PFSK-1 (cell line): ENCODE results near the gene KIF26B.

Source experiments
- REST ChIP-seq, 2 experiments: IDR thresholded peaks; 2 replicates each; pipeline versions ENCODE4 v1.6.1 to v1.8.0; 2011 to 2012; ENCODE audit warnings: low read depth in 2 of 2, low read length in 2 of 2, control low read depth in 1 of 2, inconsistent platforms in 1 of 2, mild to moderate bottlenecking in 1 of 2, moderate library complexity in 1 of 2; ENCODE audit not compliant: insufficient read depth in 1 of 2
- SIN3A ChIP-seq: IDR thresholded peaks from 2 replicates; pipeline ENCODE4 v1.6.1; 2012; ENCODE audit warnings: mild to moderate bottlenecking, low read length, moderate library complexity, borderline replicate concordance; ENCODE audit not compliant: insufficient read depth

- TF ChIP-seq SIN3A = no peak
- TF ChIP-seq REST (IDR thresholded peaks at IDR 0.05; ENCODE audit: insufficient read depth in 1 of 2, low read depth in 2 of 2, low read length in 2 of 2) = no peak
These were observed 564.2 kb downstream of the KIF26B start for GRCh38 chr1:245718951-245719350.
